Peyer's patch (tissue), 4 donors: ENCODE data around the gene MRPL45. TPM values are rescaled to one million over a fixed set of nuclear protein-coding genes. Genes with fewer than 3 reads are reported as not detected.

ENCODE experiments used
- DNase-seq, 3 donors: peaks; one replicate each; pipeline ENCODE4 v3.0.0-alpha.2; 2017 to 2019
- H3K27ac ChIP-seq, 4 donors: fragments of 200-600 bp; sonication (generic); one replicate each; pipeline ENCODE4 v1.5.1; 2016 to 2019
- H3K27me3 ChIP-seq, 2 donors: fragments of 200-600 bp; sonication (generic); one replicate each; pipeline ENCODE4 v1.5.1; 2019
- H3K36me3 ChIP-seq, 3 donors: fragments of 200-600 bp; sonication (generic); one replicate each; pipeline ENCODE4 v1.5.1; 2016 to 2019
- H3K4me1 ChIP-seq, 4 donors: fragments of 200-600 bp; sonication (generic); one replicate each; pipeline ENCODE4 v1.5.1; 2016 to 2019
- H3K4me3 ChIP-seq, 4 donors: fragments of 200-600 bp; sonication (generic); 1 replicate in 3 of 4; 2 replicates in 1 of 4; pipeline ENCODE4 v1.5.1; 2016 to 2019; ENCODE audit warnings: mild to moderate bottlenecking in 1 of 4
- H3K9me3 ChIP-seq, 4 donors: fragments of 200-600 bp; sonication (generic); one replicate each; pipeline ENCODE4 v1.5.1; 2016 to 2019; ENCODE audit warnings: mild to moderate bottlenecking in 1 of 4
- CTCF ChIP-seq, 6 experiments: fragments of 450-650 bp in 4 of 6; fragments of 200-600 bp in 2 of 6; sonication (generic) in 1 of 6; IDR thresholded peaks; one replicate each; pipeline ENCODE4 v1.5.1; 2017 to 2019; ENCODE audit warnings: antibody characterized with exemption in 6 of 6, mild to moderate bottlenecking in 3 of 6, moderate library complexity in 1 of 6
- POLR2A ChIP-seq, 2 donors: fragments of 450-650 bp; IDR thresholded peaks; one replicate each; pipeline ENCODE4 v1.5.1; 2017; ENCODE audit warnings: antibody characterized with exemption in 2 of 2, mild to moderate bottlenecking in 2 of 2, moderate library complexity in 2 of 2
- total RNA-seq, 4 donors: library from RNA; depleted of rRNA; stranded (reverse); fragments of >200 nt; gene quantifications; one replicate each; pipeline ENCODE4 v1.1.0, GENCODE V29; 2016

MRPL45 gene
- total RNA-seq, 4 donors from 2014 or later, result 6.6 to 23.8 (median 17.8) TPM

- Histone ChIP-seq H3K27ac (no peak overlapping the region), H3K36me3 (no peaks in the 10 kb centered on the region), H3K4me3 (no peak overlapping the region), H3K9me3 (no peaks in the 10 kb centered on the region), H3K4me1 (peaks cover 0 to 32% (median 0%) of the 10 kb centered on the region in 4 donors), H3K27me3 (no peaks in the 10 kb centered on the region)
- no peak for DNase-seq
- TF ChIP-seq POLR2A (IDR thresholded peaks at IDR 0.05), result no peak
- TF ChIP-seq CTCF (IDR thresholded peaks at IDR 0.05), result no peak
Observed at GRCh38 chr17:38355251-38355650, 58.3 kb downstream of the MRPL45 start.

- no peaks in the 10 kb centered on the region for H3K9me3 ChIP-seq
- no peaks in the 10 kb centered on the region for H3K27me3 ChIP-seq
- no peak overlapping the region for H3K27ac ChIP-seq
- H3K4me1 ChIP-seq, result peaks cover 0 to 25% (median 0%) of the 10 kb centered on the region in 4 donors
- no peak for DNase-seq
- H3K36me3 ChIP-seq, result no peaks in the 10 kb centered on the region
- TF ChIP-seq POLR2A (IDR thresholded peaks at IDR 0.05), result no peak
- no peak overlapping the region for H3K4me3 ChIP-seq
Observed at GRCh38 chr17:38357486-38358123, 60.6 kb downstream of the MRPL45 start.

- Histone ChIP-seq H3K9me3 (no peaks in the 10 kb centered on the region), H3K27ac (no peak overlapping the region), H3K4me3 (no peak overlapping the region), H3K4me1 (peaks cover 0 to 15% (median 0%) of the 10 kb centered on the region in 4 donors), H3K27me3 (no peaks in the 10 kb centered on the region), H3K36me3 (peaks cover 0 to 4% (median 0%) of the 10 kb centered on the region in 3 donors)
- no peak for TF ChIP-seq POLR2A (IDR thresholded peaks at IDR 0.05)
- no peak for TF ChIP-seq CTCF (IDR thresholded peaks at IDR 0.05)
- no peak for DNase-seq
Observed at GRCh38 chr17:38358586-38359513, 61.9 kb downstream of the MRPL45 start.

- no peak for TF ChIP-seq CTCF (IDR thresholded peaks at IDR 0.05)
- TF ChIP-seq POLR2A (IDR thresholded peaks at IDR 0.05), result no peak
- DNase-seq, result no peak
- Histone ChIP-seq H3K36me3 (peaks cover 0 to 28% (median 0%) of the 10 kb centered on the region in 3 donors), H3K27ac (no peak overlapping the region), H3K4me3 (no peak overlapping the region), H3K27me3 (no peaks in the 10 kb centered on the region), H3K4me1 (no peaks in the 10 kb centered on the region), H3K9me3 (no peaks in the 10 kb centered on the region)
Observed at GRCh38 chr17:38361694-38362465, 64.9 kb downstream of the MRPL45 start.

GRCh38 chr17:38363016-38363415 lies 66.0 kb downstream of the MRPL45 start:
- Histone ChIP-seq H3K27me3 (no peaks in the 10 kb centered on the region), H3K36me3 (peaks cover 0 to 39% (median 0%) of the 10 kb centered on the region in 3 donors)

More at GRCh38 chr17:38363016-38363415, 66.0 kb downstream of the MRPL45 start:
- Histone ChIP-seq H3K4me3 (no peak overlapping the region), H3K4me1 (no peaks in the 10 kb centered on the region), H3K27ac (no peak overlapping the region), H3K9me3 (no peaks in the 10 kb centered on the region)
- DNase-seq, result no peak
- TF ChIP-seq CTCF (IDR thresholded peaks at IDR 0.05), result no peak
- no peak for TF ChIP-seq POLR2A (IDR thresholded peaks at IDR 0.05)
